ENCODE results near the gene PORCN.
"Not testable (repeated sequence)": the region's sequence is repeated elsewhere in the genome, so short reads cannot be mapped to it uniquely, and the experiment has no call there.

PORCN gene

DNA sequence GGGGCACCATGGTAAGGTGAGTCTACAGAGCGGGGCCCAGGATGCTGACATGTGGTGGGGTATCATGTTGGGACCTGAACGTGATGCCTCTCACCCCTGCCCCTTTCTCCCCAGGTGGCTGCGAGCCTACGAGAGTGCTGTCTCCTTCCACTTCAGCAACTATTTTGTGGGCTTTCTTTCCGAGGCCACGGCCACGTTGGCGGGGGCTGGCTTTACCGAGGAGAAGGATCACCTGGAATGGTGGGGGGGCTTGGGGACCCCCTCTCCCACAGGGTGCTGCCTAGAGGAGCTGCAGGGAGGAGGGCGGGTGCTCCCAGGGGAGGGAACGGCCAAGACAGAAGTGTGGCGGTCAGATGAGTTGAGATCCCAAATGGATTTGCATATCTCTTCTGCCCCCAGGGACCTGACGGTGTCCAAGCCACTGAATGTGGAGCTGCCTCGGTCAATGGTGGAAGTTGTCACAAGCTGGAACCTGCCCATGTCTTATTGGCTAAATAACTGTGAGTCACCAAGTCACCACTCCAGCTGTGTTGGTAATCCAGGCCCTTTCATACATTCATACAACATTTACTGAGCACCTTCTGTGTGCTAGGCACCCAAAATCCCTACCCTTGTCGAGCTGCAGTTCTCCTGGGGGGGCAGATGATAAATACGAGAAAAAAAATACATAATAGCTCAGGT lies 5.5 kb downstream of the PORCN start:
- no peak for DNase-seq

DNA sequence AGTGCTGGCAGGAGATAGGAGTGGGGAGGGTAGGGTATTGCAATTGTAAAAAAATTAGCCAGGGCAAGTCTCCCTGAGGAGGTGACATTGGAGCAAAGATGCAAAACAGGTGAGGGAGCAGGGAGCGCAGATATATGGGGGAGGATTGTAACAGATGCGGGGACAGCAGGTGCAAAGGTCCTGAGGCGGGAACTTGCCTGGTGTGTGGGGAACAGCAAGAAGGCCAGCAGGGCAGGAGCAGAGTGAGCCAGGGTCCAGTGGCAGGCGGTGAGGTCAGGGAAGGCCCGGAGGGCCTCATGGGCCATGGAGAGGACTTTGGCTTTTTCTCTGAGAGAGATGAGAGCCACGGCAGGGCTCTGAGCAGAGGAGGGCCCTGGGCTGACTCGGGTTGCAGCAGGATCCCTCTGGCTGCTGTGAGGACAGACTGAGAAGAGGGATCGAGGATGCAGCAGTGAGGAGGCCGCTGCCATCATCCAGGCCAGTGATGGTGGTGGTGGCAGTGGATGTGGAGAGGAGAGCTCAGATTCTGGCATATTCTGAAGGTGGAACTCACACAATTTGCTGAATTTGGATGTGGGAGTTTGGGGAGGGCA lies 6.2 kb downstream of the PORCN start:
- DNase-seq, result no peak

DNA sequence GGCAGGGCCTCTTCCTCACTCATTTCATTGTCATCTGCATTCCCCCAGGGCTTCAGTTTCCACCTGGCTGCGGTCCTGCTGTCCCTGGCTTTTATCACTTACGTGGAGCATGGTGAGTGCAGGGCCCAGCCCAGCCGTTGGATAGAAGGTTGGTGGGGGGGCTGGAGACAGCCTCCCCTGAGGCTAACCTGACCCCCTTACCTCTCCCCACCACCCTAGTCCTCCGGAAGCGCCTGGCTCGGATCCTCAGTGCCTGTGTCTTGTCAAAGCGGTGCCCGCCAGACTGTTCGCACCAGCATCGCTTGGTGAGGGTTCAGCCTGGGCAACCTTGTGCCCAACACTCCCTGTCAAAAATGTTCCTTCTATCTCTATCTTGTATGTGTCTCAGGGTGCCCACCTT lies 7.0 kb downstream of the PORCN start:
- DNase-seq, result no peak

DNA sequence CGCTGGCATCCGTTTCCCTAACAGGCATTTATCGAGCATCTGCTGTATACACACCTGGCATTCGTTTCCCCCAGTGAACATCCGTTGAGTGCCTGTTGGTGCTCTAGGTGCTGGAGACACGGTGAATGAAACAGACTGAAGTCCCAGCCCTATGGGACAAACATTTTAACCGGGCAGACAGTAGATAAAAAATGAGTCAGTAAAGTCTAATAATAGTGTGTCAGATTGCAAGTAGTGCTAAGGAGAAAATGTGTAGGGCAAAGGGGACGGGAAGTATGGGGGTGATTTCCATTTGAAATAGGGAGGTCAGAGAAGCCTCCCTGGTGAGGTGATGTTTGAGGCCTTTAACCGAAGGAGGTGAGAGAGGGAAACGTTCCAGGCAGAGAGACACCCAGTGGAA lies 7.5 kb downstream of the PORCN start:
- DNase-seq, result no peak

DNA sequence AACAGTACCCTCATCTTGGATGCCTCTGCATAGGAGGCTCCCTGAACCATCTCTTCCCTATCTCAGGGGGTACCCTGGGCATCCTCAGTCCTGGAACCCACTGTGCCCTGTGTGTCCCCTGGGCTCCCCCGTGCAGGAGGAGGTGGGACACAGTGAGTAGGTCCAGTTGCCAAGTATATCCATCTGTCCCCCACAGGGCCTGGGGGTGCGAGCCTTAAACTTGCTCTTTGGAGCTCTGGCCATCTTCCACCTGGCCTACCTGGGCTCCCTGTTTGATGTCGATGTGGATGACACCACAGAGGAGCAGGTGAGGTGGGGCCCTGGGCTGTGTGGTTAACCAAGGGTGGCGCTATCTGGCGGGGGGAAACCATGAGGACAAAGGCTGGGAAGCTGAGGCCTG lies 8.2 kb downstream of the PORCN start:
- DNase-seq, result no peak

DNA sequence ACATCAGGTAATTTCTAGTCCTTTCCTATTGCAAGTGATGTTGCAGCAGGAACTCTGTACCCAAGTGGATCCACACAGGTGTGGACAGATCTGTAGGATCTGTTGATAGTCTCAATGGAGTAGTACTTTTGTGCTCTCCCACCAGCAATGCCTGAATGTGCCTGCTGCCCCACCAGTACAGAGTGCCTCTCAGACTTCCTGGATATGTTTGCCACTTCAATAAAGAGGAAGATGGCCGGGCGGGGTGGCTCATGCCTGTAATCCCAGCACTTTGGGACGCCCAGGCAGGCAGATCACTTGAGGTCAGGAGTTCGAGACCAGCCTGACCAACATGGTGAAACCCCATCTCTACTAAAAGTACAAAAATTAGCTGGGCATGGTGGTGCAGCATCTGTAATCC lies 10.7 kb downstream of the PORCN start:
- not testable (repeated sequence) for DNase-seq

DNA sequence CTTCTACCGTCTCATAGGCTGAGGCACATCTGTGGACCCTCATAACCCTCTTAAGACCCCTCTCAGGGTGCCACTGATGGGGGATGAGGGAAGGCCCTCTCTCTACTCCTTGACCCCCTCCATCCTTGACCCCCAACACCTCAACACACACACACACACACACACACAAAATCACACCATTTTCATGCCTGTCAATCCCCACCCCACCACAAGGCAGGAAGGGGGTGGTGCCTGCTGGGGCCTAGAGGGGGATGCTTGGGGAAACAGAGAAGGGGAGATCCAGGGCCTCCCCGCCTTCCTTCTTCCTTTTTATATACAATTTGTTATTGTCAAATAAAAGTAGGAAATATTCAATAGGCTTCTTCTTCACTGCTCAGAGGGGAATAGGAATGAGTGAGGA lies 11.7 kb downstream of the PORCN start:
- DNase-seq, result no peak

DNA sequence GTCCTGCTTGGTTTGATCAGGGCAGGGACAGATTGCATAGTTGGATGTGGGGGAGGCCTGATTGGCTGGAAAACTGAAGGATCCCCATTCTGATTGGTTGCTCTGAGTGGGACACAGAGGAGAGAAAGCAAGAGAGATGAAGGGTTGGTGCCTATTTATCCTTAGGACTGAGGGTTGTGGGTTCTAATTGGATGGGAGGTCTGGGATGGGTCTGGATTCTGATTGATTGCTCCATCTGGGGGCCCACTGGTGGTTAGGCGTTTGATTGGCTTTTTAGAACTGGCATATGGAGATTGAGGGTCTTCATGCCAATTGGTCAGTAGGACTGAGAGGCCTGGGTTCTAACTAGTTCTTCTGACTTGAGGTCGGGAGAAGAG lies 12.2 kb downstream of the PORCN start:
- no peak for DNase-seq

DNA sequence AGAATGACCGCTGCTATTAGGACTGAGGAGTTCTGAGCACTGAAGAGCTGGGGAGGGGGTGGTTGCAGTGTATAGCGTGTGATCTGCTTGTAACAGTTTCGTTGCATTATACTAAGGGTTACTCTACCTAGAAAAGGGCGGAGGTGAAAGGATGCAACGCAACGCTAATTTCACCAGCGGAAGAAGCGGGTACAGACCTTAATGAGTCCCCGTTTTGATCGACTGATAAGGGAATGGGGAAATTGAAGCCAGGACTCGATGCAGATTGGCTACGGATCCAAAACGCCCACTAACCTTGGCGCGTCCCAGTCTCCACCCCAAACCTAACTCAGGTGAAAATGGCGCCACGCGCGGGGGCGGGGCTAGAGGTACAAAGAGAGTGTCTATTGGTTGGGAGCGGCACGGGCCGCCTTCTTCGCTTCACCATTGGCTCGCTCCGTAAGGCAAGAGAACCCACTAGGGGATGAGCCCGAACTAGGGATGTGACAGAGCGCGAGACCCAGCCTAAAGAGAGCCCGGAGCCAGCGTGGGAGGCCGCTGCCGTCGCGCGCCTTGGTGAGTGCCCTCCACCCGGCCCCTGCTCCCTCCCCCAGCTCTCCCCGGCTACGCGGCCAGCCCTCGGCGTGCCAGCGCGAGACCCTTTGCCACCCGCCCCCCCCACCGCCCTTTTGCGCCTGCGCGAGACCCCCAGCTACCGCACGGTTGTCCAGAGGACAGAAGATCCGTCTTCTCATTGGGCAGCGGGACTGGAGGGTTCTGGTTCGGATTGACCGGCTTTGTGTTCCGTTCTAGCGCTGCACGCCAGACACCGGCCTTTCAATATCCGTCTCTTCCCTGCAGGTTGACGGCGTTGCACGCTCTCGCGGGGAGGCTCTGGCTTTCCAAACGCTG lies 12.8 kb downstream of the PORCN start, which contains the start of gene EBP:
Gene EBP (plus strand): TSS at position 456 of the 891 bp plus-strand sequence. CDS start 1,964 bp downstream, outside the sequence.
- DNase-seq, result peak; percentile 24 to 78

DNA sequence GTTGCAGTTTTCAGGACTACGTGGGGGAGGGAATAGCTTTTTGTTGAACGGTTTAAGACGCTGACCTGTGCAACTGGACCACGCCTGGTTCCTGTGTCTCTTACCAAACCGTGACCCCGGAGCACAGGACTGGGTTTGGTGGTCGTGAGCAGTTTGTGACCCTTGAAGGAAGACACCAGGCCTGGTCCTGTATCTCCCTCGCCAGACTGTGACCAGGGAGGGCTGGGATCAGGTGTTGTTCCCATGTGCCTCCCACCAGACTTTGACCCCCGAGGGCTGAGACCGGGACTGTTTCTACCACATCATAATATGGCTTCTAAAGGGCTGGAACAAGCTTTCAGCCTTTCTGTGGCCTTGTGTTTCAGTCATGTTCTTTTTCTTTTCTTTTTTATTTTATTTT lies 13.5 kb downstream of the PORCN start:
- DNase-seq, result no peak

DNA sequence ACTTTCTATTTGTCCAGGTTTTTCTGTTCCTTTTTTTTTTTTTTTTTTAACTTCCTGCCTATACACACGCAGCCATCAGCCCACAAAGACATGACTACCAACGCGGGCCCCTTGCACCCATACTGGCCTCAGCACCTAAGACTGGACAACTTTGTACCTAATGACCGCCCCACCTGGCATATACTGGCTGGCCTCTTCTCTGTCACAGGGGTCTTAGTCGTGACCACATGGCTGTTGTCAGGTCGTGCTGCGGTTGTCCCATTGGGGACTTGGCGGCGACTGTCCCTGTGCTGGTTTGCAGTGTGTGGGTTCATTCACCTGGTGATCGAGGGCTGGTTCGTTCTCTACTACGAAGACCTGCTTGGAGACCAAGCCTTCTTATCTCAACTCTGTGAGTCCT lies 14.9 kb downstream of the PORCN start:
- no peak for DNase-seq

DNA sequence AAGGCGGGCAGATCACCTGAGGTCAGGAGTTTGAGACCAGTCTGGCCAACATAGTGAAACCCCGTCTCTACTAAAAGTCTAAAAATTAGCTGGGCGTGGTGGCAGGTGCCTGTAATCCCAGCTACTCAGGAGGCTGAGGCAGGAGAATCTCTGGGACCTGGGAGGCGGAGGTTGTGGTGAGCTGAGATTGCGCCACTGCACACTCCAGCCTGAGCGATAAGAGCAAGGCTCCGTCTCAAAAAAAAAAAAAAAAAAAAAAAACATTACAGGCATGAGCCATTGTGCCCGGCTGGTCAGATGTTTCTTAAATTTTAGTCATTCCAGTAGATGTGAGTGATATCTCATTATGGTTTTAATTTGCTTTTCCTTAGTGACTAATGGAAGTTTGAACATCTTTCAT lies 17.1 kb downstream of the PORCN start:
- not testable (repeated sequence) for DNase-seq

DNA sequence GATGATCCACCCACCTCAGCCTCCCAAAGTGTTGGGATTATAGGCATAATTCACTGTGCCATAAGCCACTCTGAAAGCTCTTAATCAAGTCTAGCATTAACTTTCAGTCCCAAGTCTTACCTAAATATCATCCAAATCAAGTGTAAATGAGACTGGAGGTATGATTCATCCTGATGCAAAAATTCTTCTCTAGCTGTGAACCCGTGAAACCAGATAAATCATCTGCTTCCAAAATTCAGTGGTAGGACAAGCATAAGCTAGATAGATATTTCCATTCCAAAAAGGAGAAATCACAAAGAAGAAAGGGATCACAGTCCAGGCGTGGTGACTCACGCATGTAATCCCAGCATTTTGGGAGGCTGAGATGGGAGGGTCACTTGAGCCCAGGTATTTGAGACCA lies 21.9 kb downstream of the PORCN start:
- DNase-seq, result no peak

DNA sequence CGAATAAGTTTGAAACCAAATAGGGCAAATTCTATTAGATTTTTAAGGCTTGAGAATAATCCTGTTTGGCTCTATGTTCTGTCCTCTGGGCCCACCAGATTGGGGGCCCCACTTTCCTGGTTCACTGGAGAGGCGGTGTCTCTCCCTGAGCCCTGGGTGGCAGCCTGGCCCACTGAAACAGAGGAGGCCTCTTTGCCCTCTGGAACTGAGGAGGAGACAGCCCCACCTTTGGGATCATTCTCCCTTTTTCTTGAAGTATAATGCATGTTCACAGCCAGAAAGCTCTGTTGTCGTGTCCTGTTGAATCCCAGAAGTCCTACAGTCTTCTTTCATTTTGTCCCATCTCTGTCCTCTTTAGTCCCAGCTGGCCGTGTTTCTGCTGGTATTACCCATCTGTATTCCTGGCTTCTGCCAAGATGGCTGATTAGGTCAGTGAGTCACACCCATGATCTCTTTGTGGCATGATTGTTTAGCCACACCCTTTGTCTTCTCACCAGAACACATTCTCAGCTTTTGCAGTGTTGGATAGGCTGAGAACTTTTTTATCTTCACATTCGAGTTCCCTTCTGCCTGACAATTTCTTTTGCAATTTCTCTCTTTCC lies 22.7 kb downstream of the PORCN start:
- no peak for DNase-seq

DNA sequence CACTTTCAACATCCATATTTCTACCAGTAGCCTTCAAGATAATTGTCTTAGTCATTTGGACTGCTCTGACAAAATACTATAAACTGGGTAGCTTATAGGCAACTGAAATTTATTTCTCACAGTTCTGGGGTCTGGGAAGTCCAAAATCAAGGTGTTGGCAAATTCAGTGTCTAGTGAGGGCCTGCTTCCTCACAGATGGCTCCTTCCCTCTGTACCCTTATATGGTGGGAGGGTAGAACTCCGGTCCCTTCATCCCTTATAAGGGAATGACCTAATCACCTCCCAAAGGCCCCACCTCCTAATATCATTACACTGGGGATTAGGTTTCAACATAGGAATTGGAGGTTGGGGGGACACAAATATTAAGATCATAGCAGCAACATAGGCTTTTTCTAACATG lies 23.4 kb downstream of the PORCN start:
- DNase-seq, result no peak

DNA sequence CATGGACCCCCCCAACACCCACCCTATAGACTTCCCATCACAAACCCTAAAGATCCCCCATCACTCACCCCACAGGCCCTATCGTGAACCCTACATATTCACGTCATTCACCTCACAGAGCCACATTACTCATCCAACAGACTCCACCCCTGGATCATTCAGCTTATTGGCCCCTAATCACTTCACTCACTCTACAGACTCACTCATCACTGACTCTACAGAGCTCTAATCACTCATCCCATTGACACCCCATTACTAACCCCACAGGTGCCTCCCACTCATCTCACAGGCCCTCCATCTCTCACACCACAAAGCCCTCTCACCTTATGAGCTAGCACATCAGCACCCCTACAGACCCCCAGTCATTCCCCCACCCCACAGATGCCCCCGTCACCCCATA lies 24.4 kb downstream of the PORCN start:
- DNase-seq, result no peak

DNA sequence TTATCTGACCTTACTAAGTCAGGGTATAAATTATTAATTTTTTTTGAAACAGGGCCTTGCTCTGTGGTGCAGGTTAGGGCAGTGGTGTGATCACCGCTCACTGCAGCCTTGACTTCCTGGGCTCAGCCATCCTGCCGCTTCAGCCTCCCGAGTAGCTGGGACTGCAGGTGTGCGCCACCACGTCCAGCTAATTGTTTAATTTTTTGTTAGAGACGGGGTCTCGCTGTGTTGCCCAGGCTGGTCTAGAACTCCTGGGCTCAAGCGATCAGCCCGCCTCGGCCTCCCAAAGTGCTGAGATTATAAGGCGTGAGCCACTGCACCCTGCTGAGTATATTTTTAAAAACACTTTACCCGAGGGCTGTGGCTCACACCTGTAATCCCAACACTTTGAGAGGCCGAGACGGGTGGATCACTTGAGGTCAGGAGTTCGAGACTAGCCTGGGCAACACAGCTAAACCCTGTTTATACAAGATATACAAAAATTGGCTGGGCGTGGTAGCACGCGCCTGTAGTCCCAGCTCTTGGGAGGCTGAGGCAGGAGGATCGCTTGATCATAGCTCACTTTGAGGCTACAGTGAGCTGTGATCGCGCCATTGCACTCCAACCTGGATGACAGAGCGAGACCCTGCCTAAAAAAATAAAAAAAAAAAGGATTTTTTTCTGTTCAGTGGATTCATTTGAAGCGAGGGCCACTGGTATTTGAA lies 30.0 kb downstream of the PORCN start:
- DNase-seq, result no peak

DNA sequence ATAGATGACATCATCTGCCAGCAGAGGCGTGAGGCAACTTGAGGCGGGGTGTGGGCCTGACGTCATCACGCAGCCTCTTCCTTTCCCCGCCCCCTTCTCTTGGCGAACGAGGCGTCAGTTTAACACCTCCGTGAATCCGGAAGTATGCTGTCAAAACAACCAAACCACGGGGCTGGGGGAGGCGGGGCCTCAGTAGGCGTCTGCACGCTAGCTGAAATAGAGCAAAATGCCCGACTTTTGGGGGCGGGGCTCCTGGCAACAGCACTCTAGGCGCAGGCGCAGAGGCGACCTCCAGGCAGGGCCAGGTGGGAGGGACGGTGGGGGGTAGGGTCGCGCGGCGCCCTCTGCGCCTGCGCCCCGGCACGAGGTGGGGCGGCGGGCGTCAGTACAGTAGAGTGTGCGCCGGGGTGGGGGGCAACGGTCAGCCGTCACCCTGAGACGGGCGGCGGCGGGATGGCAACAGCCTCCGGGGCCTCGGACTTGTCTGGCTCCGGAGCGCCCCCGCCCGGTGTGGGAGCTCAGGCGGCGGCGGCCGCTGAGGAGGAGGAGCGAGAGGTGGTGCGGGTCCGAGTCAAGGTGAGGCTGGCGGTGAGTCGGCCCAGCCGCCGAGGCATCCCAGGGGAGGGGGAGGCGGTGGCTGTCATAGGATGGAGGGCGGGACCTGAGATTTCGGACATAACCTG lies 30.7 kb downstream of the PORCN start, which contains the start of gene TBC1D25:
Gene TBC1D25 (plus strand): TSS at position 370 of the 683 bp plus-strand sequence. CDS start 84 bp downstream, at position 454.
- peak; percentile 70 to 92 for DNase-seq

DNA sequence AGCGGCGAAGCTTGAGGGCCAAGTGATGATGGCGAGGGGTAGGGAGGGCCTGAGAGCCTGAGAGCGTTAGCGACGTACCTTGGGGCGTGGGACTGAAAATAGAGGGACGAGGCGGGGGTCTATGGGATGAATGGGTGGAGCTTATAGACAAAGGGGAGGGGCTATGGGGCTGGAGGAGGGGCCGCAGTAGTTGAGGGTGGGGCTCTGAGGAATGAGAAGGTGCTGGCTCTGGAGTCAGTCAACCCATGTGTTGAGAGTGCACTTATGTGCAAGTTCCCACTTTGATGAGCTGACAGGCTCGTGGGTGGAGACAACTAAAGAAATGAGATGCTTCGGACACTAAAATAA lies 31.2 kb downstream of the PORCN start:
- DNase-seq, result no peak

DNA sequence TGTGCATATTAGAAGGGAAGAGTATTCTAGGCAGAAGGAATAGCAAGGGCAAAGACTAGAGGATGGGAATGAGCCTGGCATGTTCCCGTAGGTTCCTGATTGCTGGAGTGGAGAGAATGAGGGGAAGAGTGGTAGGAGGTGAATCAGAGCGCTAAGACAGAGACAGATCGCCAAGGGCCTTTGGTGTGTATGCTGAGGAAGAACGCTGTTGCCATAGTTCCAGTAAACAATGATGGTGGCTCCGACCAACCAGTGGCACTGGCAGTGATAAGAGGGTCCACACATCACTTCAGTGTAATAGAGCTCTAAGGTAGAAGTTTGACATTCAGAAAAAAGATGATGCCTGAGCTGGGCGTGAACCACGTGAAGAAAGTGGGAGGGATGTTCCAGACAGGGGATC lies 31.7 kb downstream of the PORCN start:
- DNase-seq, result no peak

DNA sequence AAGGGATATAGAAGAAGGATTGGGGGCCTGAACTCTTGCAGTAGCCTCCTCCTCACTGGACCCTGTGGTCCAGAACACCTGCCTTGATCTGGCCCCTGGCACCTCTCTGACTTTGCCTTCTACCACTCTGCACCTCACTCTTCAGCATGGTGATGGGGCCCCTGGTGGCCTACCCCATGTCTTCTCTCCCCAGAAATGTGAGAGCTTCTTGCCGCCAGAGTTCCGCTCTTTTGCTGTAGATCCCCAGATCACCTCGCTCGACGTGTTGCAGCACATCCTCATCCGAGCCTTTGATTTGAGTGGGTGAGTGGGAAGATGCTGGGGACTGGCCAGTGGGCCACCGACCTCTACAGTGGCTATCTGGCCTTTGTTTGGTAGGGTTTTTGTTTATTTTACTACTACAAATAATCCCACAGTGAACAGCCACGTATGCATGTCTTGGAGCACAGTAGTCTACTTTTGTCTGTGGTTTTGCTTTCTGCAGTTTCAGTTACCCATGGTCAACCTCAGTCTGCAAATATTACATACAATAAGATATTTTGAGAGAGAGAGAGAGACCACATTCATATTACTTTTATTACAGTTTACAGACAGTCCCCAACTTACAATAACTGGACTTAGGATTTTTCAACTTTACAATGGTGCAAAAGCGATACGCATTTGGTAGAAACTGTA lies 32.5 kb downstream of the PORCN start:
- no peak for DNase-seq

DNA sequence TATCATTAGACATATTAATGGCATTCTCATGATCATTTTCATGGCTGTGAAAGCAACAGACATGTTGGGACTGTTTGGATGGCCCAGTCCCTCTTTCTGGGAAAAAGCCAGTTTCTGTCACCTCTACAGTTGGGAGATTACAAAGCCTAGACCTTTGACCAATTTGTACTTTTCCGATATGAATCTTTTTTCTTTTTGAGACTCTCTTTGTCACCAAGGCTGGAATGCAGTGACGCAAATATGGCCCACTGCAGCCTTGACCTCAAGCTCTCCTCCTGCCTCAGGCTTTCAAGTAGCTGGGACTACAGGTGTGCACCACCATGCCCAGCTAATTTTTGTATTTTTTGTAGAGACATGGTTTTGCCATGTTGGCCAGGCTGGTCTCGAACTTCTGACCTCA lies 40.1 kb downstream of the PORCN start:
- no peak for DNase-seq

Data from bone marrow (tissue), 2 donors.